GM10266 (cell line): ENCODE data around the gene CRHR1.
"Not testable (repeated sequence)": the region's sequence is repeated elsewhere in the genome, so short reads cannot be mapped to it uniquely, and the experiment has no call there.

Experiments used
- DNase-seq: peaks from one replicate; pipeline ENCODE4 v3.0.0; 2012; ENCODE audit errors: extremely low spot score
- CTCF ChIP-seq: IDR thresholded peaks from 2 replicates; pipeline ENCODE4 v1.5.1; 2012; ENCODE audit warnings: mild to moderate bottlenecking, low read depth; ENCODE audit not compliant: control insufficient read depth, insufficient read depth; ENCODE audit errors: missing control alignments

Gene CRHR1

GRCh38 chr17:45784293-45784740, at the start of gene CRHR1:
CRHR1 (plus strand) TSS chr17:45784320; CDS start chr17:45784545, 225 bp downstream.
- DNase-seq, result peak; percentile 49

GRCh38 chr17:45734598-45734997, 49.5 kb upstream of the CRHR1 start:
- no peak for DNase-seq
- no peak for TF ChIP-seq CTCF

More at GRCh38 chr17:45784293-45784740, at the start of gene CRHR1:
- TF ChIP-seq CTCF, result no peak

DNA sequence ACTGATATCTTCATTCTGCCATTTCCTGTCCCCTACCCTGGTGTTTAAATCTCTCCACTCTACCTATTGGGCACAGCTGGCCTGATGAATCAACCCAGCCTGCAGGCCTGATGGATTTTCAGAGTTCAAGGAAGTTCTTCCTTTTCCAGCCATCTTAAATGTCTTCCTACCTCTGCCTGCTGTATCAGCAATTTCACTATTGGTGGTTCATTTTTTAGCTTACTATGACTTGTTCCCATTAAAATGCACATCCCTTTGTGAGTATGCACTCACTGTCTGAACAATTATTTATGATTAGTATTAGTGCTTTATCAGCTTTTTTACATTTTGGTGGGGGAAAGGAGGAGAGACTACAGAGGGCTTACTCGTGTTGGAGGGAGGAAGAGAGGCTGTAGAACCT, 48.6 kb upstream of the CRHR1 start:
- no peak for TF ChIP-seq CTCF
- no peak for DNase-seq

DNA sequence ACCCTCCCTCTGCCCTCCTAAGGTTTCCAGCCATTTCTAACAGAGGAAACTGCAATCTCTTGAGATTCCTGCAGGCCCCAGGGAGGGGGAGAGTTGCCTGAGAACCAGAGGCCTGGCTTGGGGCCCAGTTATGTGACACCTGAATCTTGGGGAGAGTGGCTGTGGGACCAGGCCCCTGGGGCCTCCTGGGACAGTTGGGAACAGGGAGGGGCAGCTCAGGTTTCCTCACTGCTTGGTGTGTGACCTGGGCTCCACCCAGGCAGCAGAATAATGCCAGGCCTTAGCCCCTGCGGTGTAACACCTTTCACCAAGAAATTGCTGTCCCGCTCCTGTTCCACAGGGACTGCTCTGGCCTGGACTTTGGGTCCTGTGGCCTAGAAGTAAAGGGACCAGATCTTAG, 44.3 kb upstream of the CRHR1 start:
- DNase-seq, result no peak
- TF ChIP-seq CTCF, result no peak

- TF ChIP-seq CTCF, result no peak
- DNase-seq, result peak; percentile 66
Observed at GRCh38 chr17:45740553-45741330, 43.4 kb upstream of the CRHR1 start.

- TF ChIP-seq CTCF, result no peak
- no peak for DNase-seq
Observed at GRCh38 chr17:45742251-45742650, 41.9 kb upstream of the CRHR1 start.

DNA sequence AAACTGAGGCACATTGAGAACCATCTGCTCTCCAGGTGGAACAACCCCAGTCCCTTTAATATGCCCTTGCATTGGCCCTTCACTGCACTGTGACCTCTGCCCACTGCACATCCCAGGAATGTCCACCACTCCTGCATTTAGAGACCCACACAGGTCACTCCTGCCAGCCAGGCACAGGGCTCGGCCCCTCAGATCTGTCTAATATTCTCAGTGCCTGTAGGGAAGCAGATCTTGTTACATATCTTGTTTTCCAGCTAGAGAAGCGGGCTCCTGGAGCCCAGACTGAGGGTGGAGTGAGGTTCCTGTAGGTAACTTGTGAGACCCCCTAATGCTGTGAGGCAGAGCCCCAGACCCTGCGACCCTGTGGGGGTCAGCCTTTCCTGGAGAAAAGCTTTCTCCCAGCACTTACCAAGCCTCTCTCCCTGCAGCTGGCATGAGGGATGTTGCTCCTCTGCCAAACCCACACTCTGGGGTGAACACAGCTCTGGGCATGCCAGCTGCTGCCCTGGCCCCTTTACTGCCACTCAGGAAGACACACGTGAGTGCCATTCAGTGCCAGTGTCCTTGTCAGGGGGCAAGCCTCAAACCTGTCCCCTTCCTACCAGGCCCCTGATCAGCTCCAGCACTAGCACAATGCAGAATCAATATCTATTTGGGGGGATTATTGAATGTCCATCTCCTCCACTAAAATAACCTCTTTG, 40.3 kb upstream of the CRHR1 start:
- no peak for TF ChIP-seq CTCF
- DNase-seq, result no peak

- DNase-seq, result not testable (repeated sequence)
Observed at GRCh38 chr17:45744826-45745225, 39.3 kb upstream of the CRHR1 start.
